IMR-90 (cell line): ENCODE results near the gene LMO4. TPM values are rescaled to one million over a fixed set of nuclear protein-coding genes. Genes with fewer than 3 reads are reported as not detected.

Source experiments
- ATAC-seq: fragments of 200-7000 bp; cut with Tn5 transposase; 2 replicates; pipeline ENCODE4 v1.9.1; 2020; ENCODE audit warnings: low read depth, mild to moderate bottlenecking, moderate library complexity
- BruUV-seq: library from RNA; stranded (reverse); fragments of 400-500 nt; replicated peaks from 2 replicates; lab custom pipeline; 2021; lab: Mats Ljungman, UMichigan
- CTCF ChIA-PET: fragments of 300-600 bp; formaldehyde crosslinking; extraction: SDS; loops from one replicate; lab custom pipeline; 2021; ENCODE audit warnings: antibody characterized with exemption; lab: Yijun Ruan, JAX
- POLR2A ChIA-PET: fragments of 300-600 bp; sonication (Branson Sonifier 250); formaldehyde crosslinking; loops from one replicate; lab custom pipeline; 2022; ENCODE audit warnings: antibody characterized with exemption; ENCODE audit not compliant: unreplicated experiment; lab: Charles Lee
- DNase-seq: peaks from one replicate; pipeline ENCODE4 v3.0.0; 2013
- H2AFZ ChIP-seq: replicated peaks from 2 replicates; pipeline ENCODE3; 2013; ENCODE audit warnings: low read length, mild to moderate bottlenecking; ENCODE audit not compliant: poor library complexity
- H2AK5ac ChIP-seq: 2 replicates; pipeline ENCODE4 v1.6.1; 2013; ENCODE audit warnings: low read depth, low read length, inconsistent platforms
- H2AK9ac ChIP-seq: replicated peaks from 2 replicates; pipeline ENCODE3; 2013; ENCODE audit warnings: mild to moderate bottlenecking, low read depth, low read length, moderate library complexity; ENCODE audit not compliant: poor library complexity
- H2BK120ac ChIP-seq: 2 replicates; pipeline ENCODE4 v1.6.1; 2013; ENCODE audit warnings: low read depth, low read length, inconsistent platforms
- H2BK15ac ChIP-seq: 3 replicates; pipeline ENCODE4 v1.6.1; 2013; ENCODE audit warnings: low read depth, low read length, inconsistent platforms
- H2BK20ac ChIP-seq: 2 replicates; pipeline ENCODE4 v1.6.1; 2013; ENCODE audit warnings: low read depth, mild to moderate bottlenecking, inconsistent platforms, low read length, moderate library complexity
- H2BK5ac ChIP-seq: 2 replicates; pipeline ENCODE4 v1.6.1; 2013; ENCODE audit warnings: mild to moderate bottlenecking, low read depth, low read length, inconsistent platforms; ENCODE audit not compliant: poor library complexity, severe bottlenecking
- H3K14ac ChIP-seq: replicated peaks from 2 replicates; pipeline ENCODE4 v1.6.1; 2013; ENCODE audit warnings: low read depth, low read length, inconsistent platforms
- H3K18ac ChIP-seq: 2 replicates; pipeline ENCODE4 v1.6.1; 2013; ENCODE audit warnings: low read depth, low read length, control low read depth
- H3K23ac ChIP-seq: 2 replicates; pipeline ENCODE4 v1.6.1; 2013; ENCODE audit warnings: low read depth, low read length, inconsistent platforms
- H3K27ac ChIP-seq: 2 replicates; pipeline ENCODE4 v1.5.1; 2013; ENCODE audit warnings: mild to moderate bottlenecking, control low read depth, low read length; ENCODE audit not compliant: insufficient read depth
- H3K27me3 ChIP-seq: 2 replicates; pipeline ENCODE4 v1.6.1; 2013; ENCODE audit warnings: low read length; ENCODE audit not compliant: control insufficient read depth, insufficient read depth
- H3K36me3 ChIP-seq: 2 replicates; pipeline ENCODE4 v1.6.1; 2013; ENCODE audit warnings: low read length, mixed read lengths; ENCODE audit not compliant: control insufficient read depth, insufficient read depth
- H3K4ac ChIP-seq: 2 replicates; pipeline ENCODE4 v1.6.1; 2013; ENCODE audit warnings: low read depth, low read length, inconsistent platforms
- H3K4me1 ChIP-seq: 2 replicates; pipeline ENCODE4 v1.6.1; 2013; ENCODE audit warnings: low read length, mixed read lengths; ENCODE audit not compliant: control insufficient read depth, insufficient read depth
- H3K4me2 ChIP-seq: 2 replicates; pipeline ENCODE4 v1.6.1; 2013; ENCODE audit warnings: low read depth, mild to moderate bottlenecking, control low read depth, low read length, moderate library complexity
- H3K4me3 ChIP-seq: 2 replicates; pipeline ENCODE4 v1.5.1; 2013; ENCODE audit warnings: low read depth, mild to moderate bottlenecking, control low read depth, low read length, moderate library complexity; ENCODE audit not compliant: insufficient read depth
- H3K56ac ChIP-seq: 2 replicates; pipeline ENCODE4 v1.6.1; 2013; ENCODE audit warnings: low read length, inconsistent platforms; ENCODE audit not compliant: insufficient read depth; ENCODE audit errors: extremely low read depth
- H3K79me1 ChIP-seq, 2 experiments: 2 replicates each; pipeline ENCODE4 v1.6.1; 2013; ENCODE audit warnings: low read length in 2 of 2, inconsistent platforms in 1 of 2, low read depth in 1 of 2
- H3K9ac ChIP-seq: 2 replicates; pipeline ENCODE4 v1.6.1; 2013; ENCODE audit warnings: low read depth, low read length, control low read depth
- H3K9me1 ChIP-seq: 2 replicates; pipeline ENCODE4 v1.6.1; 2013; ENCODE audit warnings: low read length, inconsistent platforms; ENCODE audit not compliant: insufficient read depth
- H3K9me3 ChIP-seq: 2 replicates; pipeline ENCODE4 v1.6.1; 2013; ENCODE audit warnings: low read length; ENCODE audit not compliant: control insufficient read depth, insufficient read depth
- H4K20me1 ChIP-seq: 2 replicates; pipeline ENCODE4 v1.6.1; 2013; ENCODE audit warnings: low read length, inconsistent platforms; ENCODE audit not compliant: insufficient read depth
- H4K5ac ChIP-seq: 2 replicates; pipeline ENCODE4 v1.6.1; 2013; ENCODE audit warnings: mild to moderate bottlenecking, low read depth, low read length, control low read depth
- H4K8ac ChIP-seq, 2 experiments: 2 replicates each; pipeline ENCODE4 v1.6.1; 2013; ENCODE audit warnings: low read depth in 2 of 2, low read length in 2 of 2, control low read depth in 1 of 2, inconsistent platforms in 1 of 2
- H4K91ac ChIP-seq: 2 replicates; pipeline ENCODE4 v1.6.1; 2013; ENCODE audit warnings: low read depth, low read length, inconsistent platforms; ENCODE audit not compliant: insufficient read depth
- BHLHE40 ChIP-seq: fragments of 150-350 bp; IDR thresholded peaks from 2 replicates; pipeline ENCODE4 v1.6.1; 2016; ENCODE audit warnings: mild to moderate bottlenecking, low read depth, low read length
- FOS ChIP-seq: fragments of 150-350 bp; IDR thresholded peaks from 2 replicates; pipeline ENCODE4 v1.6.1; 2016; ENCODE audit warnings: low read depth, low read length
- MAFK ChIP-seq: IDR thresholded peaks from 2 replicates; pipeline ENCODE4 v1.6.1; 2012; ENCODE audit warnings: low read depth, low read length, improper control_type of control experiment
- MXI1 ChIP-seq: IDR thresholded peaks from 2 replicates; pipeline ENCODE4 v1.6.1; 2012; ENCODE audit warnings: low read depth, mild to moderate bottlenecking, low read length, moderate library complexity, borderline replicate concordance
- NFE2L2 ChIP-seq: fragments of 150-350 bp; IDR thresholded peaks from 2 replicates; pipeline ENCODE4 v1.6.1; 2016; ENCODE audit warnings: low read depth, mild to moderate bottlenecking, low read length
- POLR2A ChIP-seq: IDR thresholded peaks from 2 replicates; pipeline ENCODE4 v1.6.1; 2012; ENCODE audit warnings: mild to moderate bottlenecking, low read depth, low read length
- RAD21 ChIP-seq: IDR thresholded peaks from 2 replicates; pipeline ENCODE4 v1.6.1; 2012; ENCODE audit warnings: low read length, improper control_type of control experiment
- RCOR1 ChIP-seq: IDR thresholded peaks from 2 replicates; pipeline ENCODE4 v1.6.1; 2012; ENCODE audit warnings: mild to moderate bottlenecking, low read length, improper control_type of control experiment; ENCODE audit not compliant: insufficient replicate concordance
- SMC3 ChIP-seq: fragments of 150-350 bp; IDR thresholded peaks from 2 replicates; pipeline ENCODE4 v1.6.1; 2016; ENCODE audit warnings: low read depth, mild to moderate bottlenecking, antibody characterized with exemption, low read length, moderate library complexity
- WGBS, 2 experiments: methylation state at CpG; one replicate each; pipeline versions ENCODE4 v1.1.5 to v1.1.7; 2013; ENCODE audit warnings: missing lambda C conversion rate in 2 of 2; ENCODE audit not compliant: insufficient read length in 1 of 2; ENCODE audit errors: extremely low coverage in 2 of 2; 5-methylcytosine and 5-hydroxymethylcytosine counted together
- dilution Hi-C: fragments of 300-500 bp; cut with HindIII; formaldehyde crosslinking; loops from one replicate; pipeline ENCODE4 v1.14.3; 2018; ENCODE audit warnings: low sequenced_read_pairs; ENCODE audit not compliant: unreplicated experiment
- in situ Hi-C: fragments of 300-500 bp; cut with MboI; formaldehyde crosslinking; loops from 3 replicates; pipeline ENCODE4 v1.14.3; 2019; ENCODE audit warnings: low sequenced_read_pairs, inconsistent platforms, mixed read lengths
- intact Hi-C: fragments of 100-400 bp; cut with micrococcal nuclease; formaldehyde crosslinking; loops from 2 replicates; pipeline ENCODE4 v1.10.0; 2022
- polyA plus RNA-seq, 3 experiments: library from polyadenylated mRNA; depleted of rRNA; stranded (reverse); fragments of >200 nt; gene quantifications; 2 replicates each; pipeline ENCODE4 v1.2.3, GENCODE V29; 2012; ENCODE audit warnings: low replicate concordance in 1 of 3
- total RNA-seq: library from RNA; depleted of rRNA; stranded (reverse); fragments of >200 nt; gene quantifications from 2 replicates; pipeline ENCODE4 v1.2.3, GENCODE V29; 2012
- TF ChIP-seq, protein P1 (sequence below): conservative IDR thresholded peaks from 2 replicates; pipeline ENCODE4 v1.5.1; 2012; ENCODE audit warnings: mild to moderate bottlenecking, low read depth, low read length, improper control_type of control experiment

The LMO4 gene
- total and polyA plus RNA-seq, 2 of the 4 experiments (the other 2 are of a cell fraction), result 98.9 to 109 TPM

- TF ChIP-seq RAD21 (no peak), MXI1 (no peak)
Observed at GRCh38 chr1:87296206-87296605, 32.5 kb upstream of the LMO4 start (continued).

DNA sequence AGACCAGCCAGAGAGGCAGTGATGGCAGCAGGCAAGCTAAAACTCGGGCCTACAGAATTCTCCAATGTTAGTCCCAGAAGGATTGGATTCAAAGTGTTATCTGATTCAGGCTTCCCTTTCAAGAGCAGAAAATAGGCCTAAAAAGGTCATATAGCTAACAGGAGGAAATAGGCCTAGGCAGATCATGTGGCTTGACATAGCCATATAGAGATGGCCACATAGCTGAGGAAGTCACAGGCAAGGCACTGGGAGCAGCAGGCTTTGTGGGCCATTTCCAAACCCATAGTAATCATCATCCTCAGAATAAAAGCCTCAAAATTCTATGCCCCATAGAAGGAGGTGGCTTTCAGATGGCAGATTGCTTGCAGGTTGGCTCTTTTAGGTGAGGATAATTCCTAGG lies 29.0 kb upstream of the LMO4 start:
- Histone ChIP-seq H3K23ac (no peak overlapping the region), H3K4me1 (no peaks in the 10 kb centered on the region), H4K91ac (no peak overlapping the region), H3K4me2 (no peak overlapping the region), H3K56ac (no peak overlapping the region), H2BK20ac (no peak overlapping the region), H2AFZ (no peak overlapping the region), H2BK15ac (no peak overlapping the region), H3K36me3 (no peaks in the 10 kb centered on the region), H3K9me3 (no peaks in the 10 kb centered on the region), H4K5ac (no peak overlapping the region), H3K14ac (no peak overlapping the region), H3K27me3 (peaks cover 7% of the 10 kb centered on the region), H2AK9ac (no peak overlapping the region), H3K79me1 (no peaks in the 10 kb centered on the region), H3K9me1 (no peaks in the 10 kb centered on the region), H4K8ac (no peak overlapping the region), H3K27ac (no peak overlapping the region), H2BK120ac (no peak overlapping the region), H3K4me3 (no peak overlapping the region), H2BK5ac (no peak overlapping the region), H3K18ac (no peak overlapping the region), H2AK5ac (no peak overlapping the region), H4K20me1 (no peaks in the 10 kb centered on the region), H3K9ac (no peak overlapping the region), H3K4ac (no peak overlapping the region)
- ATAC-seq (no peak), DNase-seq (no peak)
- no CpG with 5 or more reads among the region's 1 CpG for WGBS, 2 experiments
- in situ Hi-C loops, result loop anchor here (10.0 to 25.0 kb wide), 2 partner anchors 1015 to 1263 kb away; no protein-coding TSS in a partner anchor
- dilution Hi-C loops, result no loop called here
- ChIA-PET CTCF (no interaction called here), POLR2A (no interaction called here)
- intact Hi-C loops, result loop anchor here (10.0 kb wide), 1 partner anchor 885 kb away; no protein-coding TSS in a partner anchor
- no peak for TF ChIP-seq RAD21
- TF ChIP-seq MAFK, result no peak
- TF ChIP-seq SMC3, result no peak
- TF ChIP-seq RCOR1, result no peak
- TF ChIP-seq, protein P1, sequence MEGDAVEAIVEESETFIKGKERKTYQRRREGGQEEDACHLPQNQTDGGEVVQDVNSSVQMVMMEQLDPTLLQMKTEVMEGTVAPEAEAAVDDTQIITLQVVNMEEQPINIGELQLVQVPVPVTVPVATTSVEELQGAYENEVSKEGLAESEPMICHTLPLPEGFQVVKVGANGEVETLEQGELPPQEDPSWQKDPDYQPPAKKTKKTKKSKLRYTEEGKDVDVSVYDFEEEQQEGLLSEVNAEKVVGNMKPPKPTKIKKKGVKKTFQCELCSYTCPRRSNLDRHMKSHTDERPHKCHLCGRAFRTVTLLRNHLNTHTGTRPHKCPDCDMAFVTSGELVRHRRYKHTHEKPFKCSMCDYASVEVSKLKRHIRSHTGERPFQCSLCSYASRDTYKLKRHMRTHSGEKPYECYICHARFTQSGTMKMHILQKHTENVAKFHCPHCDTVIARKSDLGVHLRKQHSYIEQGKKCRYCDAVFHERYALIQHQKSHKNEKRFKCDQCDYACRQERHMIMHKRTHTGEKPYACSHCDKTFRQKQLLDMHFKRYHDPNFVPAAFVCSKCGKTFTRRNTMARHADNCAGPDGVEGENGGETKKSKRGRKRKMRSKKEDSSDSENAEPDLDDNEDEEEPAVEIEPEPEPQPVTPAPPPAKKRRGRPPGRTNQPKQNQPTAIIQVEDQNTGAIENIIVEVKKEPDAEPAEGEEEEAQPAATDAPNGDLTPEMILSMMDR, result no peak
- no peak for TF ChIP-seq POLR2A
- TF ChIP-seq MXI1, result no peak
- TF ChIP-seq FOS, result no peak
- no peak for TF ChIP-seq NFE2L2
- no peak for TF ChIP-seq BHLHE40
- no TSS peak for BruUV-seq
